HEK293T (cell line): Measurements from ENCODE around the gene UFC1.

Experiments
- ARNT ChIP-seq: fragments of 450-650 bp; IDR thresholded peaks from 2 replicates; pipeline ENCODE4 v1.6.1; 2017; ENCODE audit warnings: mild to moderate bottlenecking
- FOXA1 ChIP-seq: fragments of 450-650 bp; IDR thresholded peaks from 2 replicates; pipeline ENCODE4 v1.6.1; 2016; ENCODE audit warnings: mild to moderate bottlenecking
- FOXK2 ChIP-seq: fragments of 450-650 bp; IDR thresholded peaks from 2 replicates; pipeline ENCODE4 v1.6.1; 2016; ENCODE audit warnings: mild to moderate bottlenecking
- SP1 ChIP-seq: fragments of 450-650 bp; IDR thresholded peaks from 2 replicates; pipeline ENCODE4 v1.6.1; 2017

GRCh38 chr1:161165742-161166668 is 12.2 kb downstream of the UFC1 start, which contains the start of gene PPOX:
- TF ChIP-seq SP1, result no peak
- no peak for TF ChIP-seq ARNT
- TF ChIP-seq FOXK2, result no peak
- no peak for TF ChIP-seq FOXA1
